Kidney epithelial cell (primary cell): Measurements from ENCODE around the gene LRFN2. TPM values are rescaled to one million over a fixed set of nuclear protein-coding genes. Genes with fewer than 3 reads are reported as not detected.

Source experiments
- DNase-seq: peaks from one replicate; pipeline ENCODE4 v3.0.0-alpha.2; 2010; ENCODE audit warnings: low read depth
- H3K27me3 ChIP-seq: 2 replicates; pipeline ENCODE4 v1.6.0; 2011; ENCODE audit warnings: low read length; ENCODE audit not compliant: control insufficient read depth, insufficient read depth
- H3K36me3 ChIP-seq: 2 replicates; pipeline ENCODE4 v1.5.1; 2011; ENCODE audit warnings: low read length; ENCODE audit not compliant: control insufficient read depth, insufficient read depth
- H3K4me3 ChIP-seq: 2 replicates; pipeline ENCODE4 v1.5.1; 2011; ENCODE audit warnings: low read depth, mild to moderate bottlenecking, control low read depth, low read length
- CTCF ChIP-seq: IDR thresholded peaks from 2 replicates; pipeline ENCODE4 v1.5.1; 2011; ENCODE audit warnings: mild to moderate bottlenecking, moderate library complexity, low read length, control low read depth, inconsistent platforms; ENCODE audit not compliant: insufficient read depth, poor library complexity, severe bottlenecking
- total RNA-seq: library from RNA; depleted of rRNA; stranded (reverse); fragments of >200 nt; gene quantifications from 2 replicates; pipeline ENCODE4 v1.2.3, GENCODE V29; 2015

The LRFN2 gene
- total RNA-seq, 1 donor from 2014 or later = not detected

- no peak overlapping the region for H3K4me3 ChIP-seq
- DNase-seq = no peak
- H3K36me3 ChIP-seq = no peaks in the 10 kb centered on the region
- TF ChIP-seq CTCF = no peak
- peaks cover 3% of the 10 kb centered on the region for H3K27me3 ChIP-seq
Measured at GRCh38 chr6:40627316-40627715, 40.2 kb upstream of the LRFN2 start.

GRCh38 chr6:40626886-40627285 lies 39.7 kb upstream of the LRFN2 start:
- no peak for TF ChIP-seq CTCF
- peaks cover 3% of the 10 kb centered on the region for H3K27me3 ChIP-seq
- no peak overlapping the region for H3K4me3 ChIP-seq
- no peak for DNase-seq
- H3K36me3 ChIP-seq = no peaks in the 10 kb centered on the region

- Histone ChIP-seq H3K4me3 (no peak overlapping the region), H3K27me3 (peaks cover 4% of the 10 kb centered on the region), H3K36me3 (no peaks in the 10 kb centered on the region)
- DNase-seq = no peak
- no peak for TF ChIP-seq CTCF
Measured at GRCh38 chr6:40623932-40624331, 36.8 kb upstream of the LRFN2 start.

- no peak for DNase-seq
- peaks cover 4% of the 10 kb centered on the region for H3K27me3 ChIP-seq
- no peak overlapping the region for H3K4me3 ChIP-seq
- TF ChIP-seq CTCF = no peak
- no peaks in the 10 kb centered on the region for H3K36me3 ChIP-seq
Measured at GRCh38 chr6:40623178-40623577, 36.0 kb upstream of the LRFN2 start.

GRCh38 chr6:40620574-40621240 lies 33.5 kb upstream of the LRFN2 start:
- Histone ChIP-seq H3K36me3 (no peaks in the 10 kb centered on the region), H3K27me3 (peaks cover 4% of the 10 kb centered on the region), H3K4me3 (no peak overlapping the region)
- no peak for TF ChIP-seq CTCF
- DNase-seq = no peak

GRCh38 chr6:40614671-40615070 lies 27.5 kb upstream of the LRFN2 start:
- Histone ChIP-seq H3K36me3 (no peaks in the 10 kb centered on the region), H3K27me3 (no peaks in the 10 kb centered on the region), H3K4me3 (no peak overlapping the region)
- no peak for TF ChIP-seq CTCF
- DNase-seq = no peak
